ENCODE measurements around the gene CCDC107.

DNA sequence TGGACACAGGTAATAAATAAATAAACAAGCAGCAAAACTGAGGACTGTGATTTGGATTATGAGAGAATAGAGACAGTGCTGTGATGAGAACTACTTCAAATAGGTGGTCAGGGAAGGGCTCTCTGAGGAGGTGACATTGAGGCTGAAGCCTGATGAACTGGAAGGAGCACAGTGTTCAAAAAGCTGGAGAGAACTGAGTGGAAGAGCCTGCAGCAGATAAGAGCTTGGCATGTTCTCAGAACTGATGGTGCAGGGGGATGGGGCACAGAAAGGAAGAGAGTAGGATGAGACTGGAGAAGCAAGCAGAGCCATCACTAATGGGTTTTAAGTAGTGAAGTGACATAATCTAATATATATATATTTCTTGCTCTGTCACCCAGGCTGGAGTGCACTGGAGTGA lies 42.9 kb downstream of the CCDC107 start:
- TF ChIP-seq GATA2 (IDR thresholded peaks at IDR 0.05; ENCODE audit: low read depth, low read length) (no peak), GATA3 (IDR thresholded peaks at IDR 0.05; ENCODE audit: low read depth, low read length) (no peak)
